ENCODE measurements around the gene OR52I2.

Gene OR52I2

GRCh38 chr11:4581443-4581842 lies at the start of gene OR52I2:
Gene OR52I2 (plus strand): TSS chr11:4581743.
- DNase-seq (ENCODE audit: low read depth in 2 of 2, low spot score in 1 of 2) = no peak

DNA sequence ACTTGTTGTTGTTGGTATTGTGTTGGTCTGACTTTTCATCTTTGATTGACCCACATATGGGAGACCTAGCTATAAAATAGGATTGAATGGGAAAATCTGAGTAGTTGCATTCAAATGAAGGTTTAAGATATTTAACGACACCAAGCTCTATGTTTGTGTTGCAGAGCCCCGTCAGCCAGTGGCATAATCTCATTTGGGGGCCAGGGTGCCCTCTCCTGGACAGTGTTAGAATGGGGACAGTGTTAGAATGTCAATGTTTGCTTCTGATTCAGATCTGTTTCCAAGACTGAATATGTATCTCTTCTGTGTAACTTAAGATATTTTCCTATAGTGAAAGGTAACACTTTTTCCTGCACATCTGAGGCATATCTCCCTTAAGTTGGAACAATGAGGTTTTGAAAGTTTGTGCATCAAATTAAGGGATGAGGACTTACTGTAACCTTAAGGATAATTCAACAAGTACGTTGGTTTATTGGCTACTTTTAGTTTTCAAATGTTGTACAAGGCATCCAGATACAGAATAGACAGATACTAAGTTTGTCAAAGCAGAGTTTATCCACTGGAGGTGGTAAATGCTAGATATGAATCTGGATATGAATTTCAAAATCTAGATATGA lies 41.8 kb upstream of the OR52I2 start:
- DNase-seq (ENCODE audit: low read depth in 2 of 2, low spot score in 1 of 2) = no peak

DNA sequence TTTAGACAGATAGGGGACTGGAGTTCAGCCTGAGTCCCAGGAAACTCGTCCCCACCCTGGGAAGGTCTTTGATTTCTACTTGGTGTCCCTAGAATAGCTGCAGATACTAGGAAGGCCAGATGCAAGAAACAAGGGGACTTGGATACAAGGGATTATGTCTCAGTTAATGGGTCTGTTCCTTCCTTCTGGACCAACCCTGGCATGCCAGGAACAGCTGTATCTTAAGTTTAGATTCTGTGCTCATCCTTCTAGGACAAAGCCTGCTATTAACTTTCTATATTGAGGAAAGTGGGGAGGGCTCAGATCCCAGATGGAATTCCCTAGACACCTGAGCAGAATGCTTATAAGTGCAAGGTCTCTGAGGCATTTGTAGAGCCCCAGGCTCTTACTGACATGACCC lies 40.5 kb upstream of the OR52I2 start:
- no peak for DNase-seq (ENCODE audit: low read depth in 2 of 2, low spot score in 1 of 2)

DNA sequence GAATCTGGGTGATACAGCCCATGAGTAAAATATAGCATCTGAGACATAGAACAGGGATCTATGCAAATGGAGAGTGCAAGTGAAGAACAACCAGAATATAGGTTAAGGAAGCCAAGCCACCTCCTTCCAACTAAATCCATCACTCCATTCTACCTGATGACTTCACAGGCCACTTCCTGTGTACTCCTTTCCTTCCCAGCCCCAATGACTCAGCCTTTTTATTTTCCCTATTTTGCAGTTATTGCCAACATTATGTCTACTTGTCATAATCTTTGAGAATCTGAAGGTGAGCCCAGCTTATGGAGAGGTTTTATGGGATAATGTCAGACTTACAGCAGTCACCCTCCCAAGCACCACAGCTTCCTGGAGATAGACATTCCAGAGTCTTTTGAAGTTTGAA lies 38.0 kb upstream of the OR52I2 start:
- no peak for DNase-seq (ENCODE audit: low read depth in 2 of 2, low spot score in 1 of 2)

DNA sequence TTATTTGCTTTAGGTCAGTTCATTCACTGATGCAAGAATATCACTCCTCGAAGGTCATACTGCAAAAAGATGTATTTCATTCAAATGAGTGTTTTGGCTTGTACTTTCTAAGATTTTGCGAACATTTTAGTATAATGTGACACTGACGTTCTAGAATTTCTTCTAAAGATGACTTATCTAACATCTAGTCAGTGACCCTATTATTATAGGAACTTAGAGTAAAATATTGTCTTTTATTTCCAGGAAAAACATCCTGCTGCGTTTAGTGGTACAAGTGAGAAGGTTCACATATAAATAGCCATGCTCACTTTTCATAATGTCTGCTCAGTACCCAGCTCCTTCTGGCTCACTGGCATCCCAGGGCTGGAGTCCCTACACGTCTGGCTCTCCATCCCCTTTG lies 36.7 kb upstream of the OR52I2 start, which contains the start of gene OR52M1:
Gene OR52M1 (plus strand): TSS at position 301 of the 400 bp plus-strand sequence. CDS start 0 bp downstream, at position 301.
- DNase-seq (ENCODE audit: low read depth in 2 of 2, low spot score in 1 of 2) = no peak

GRCh38 chr11:4546878-4547277 lies 34.7 kb upstream of the OR52I2 start:
- DNase-seq (ENCODE audit: low read depth in 2 of 2, low spot score in 1 of 2) = no peak

- no peak for DNase-seq (ENCODE audit: low read depth in 2 of 2, low spot score in 1 of 2)
These were observed 34.1 kb upstream of the OR52I2 start for GRCh38 chr11:4547416-4547815.

- no peak for DNase-seq (ENCODE audit: low read depth in 2 of 2, low spot score in 1 of 2)
These were observed 30.1 kb upstream of the OR52I2 start for GRCh38 chr11:4551346-4551979.

DNA sequence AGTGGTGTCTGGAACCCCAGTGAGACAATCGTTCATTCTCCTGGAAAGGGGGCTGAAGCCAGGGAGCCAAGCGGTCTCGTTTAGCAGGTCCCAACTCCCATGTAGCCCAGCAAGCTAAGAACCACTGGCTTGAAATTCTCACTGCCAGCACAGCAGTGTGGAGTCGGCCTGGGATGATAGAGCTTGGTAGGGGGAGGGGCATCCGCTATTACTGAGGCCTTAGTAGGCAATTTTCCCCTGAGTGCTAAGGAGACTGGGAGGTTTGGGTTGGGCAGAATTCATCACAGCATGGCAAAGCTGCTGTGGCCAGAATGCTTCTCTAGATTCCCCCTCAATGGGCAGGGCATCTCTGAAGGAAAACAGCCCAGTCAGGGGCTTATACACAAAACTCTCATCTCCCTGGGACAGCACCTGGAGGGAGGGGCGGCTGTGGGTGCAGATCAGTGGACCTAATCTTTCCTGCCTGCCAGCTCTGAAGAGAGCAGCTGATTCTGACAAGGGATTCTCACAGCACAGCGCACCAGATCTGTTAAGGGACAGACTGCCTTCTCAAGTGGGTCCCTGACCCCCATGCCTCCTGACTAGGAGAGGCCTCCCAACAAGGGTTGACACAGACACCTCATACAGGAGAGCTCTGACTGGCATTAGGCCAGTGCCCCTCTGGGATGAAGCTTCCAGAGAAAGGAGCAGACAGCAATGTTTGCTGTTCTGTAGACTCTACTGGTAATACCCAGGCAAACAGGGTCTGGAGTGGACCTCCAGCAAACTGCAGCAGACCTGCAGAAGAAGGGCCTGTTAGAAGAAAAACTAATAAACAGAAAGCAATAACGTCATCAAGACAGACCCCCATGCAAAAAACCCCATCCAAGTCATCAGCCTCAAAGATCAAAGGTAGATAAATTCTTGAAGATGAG lies 21.8 kb upstream of the OR52I2 start:
- DNase-seq (ENCODE audit: low read depth in 2 of 2, low spot score in 1 of 2) = no peak

DNA sequence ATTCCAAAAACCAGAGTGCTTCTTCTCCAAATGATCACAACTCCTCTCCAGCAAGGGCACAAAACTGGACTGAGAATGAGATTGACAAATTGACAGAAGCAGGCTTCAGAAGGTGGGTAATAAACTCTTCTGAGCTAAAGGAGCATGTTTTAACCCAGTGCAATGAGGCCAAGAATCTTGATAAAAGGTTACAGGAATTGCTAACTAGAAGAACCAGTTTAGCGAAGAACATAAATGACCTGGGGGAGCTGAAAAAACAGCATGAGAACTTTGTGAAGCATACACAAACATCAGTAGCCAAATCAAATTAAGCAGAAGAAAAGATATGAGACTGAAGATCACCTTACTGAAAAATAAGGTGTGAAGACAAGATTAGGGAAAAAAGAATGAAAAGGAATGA lies 21.1 kb upstream of the OR52I2 start:
- DNase-seq (ENCODE audit: low read depth in 2 of 2, low spot score in 1 of 2) = no peak

- DNase-seq (ENCODE audit: low read depth in 2 of 2, low spot score in 1 of 2) = no peak
These were observed 16.2 kb upstream of the OR52I2 start for GRCh38 chr11:4565371-4565770.

- no peak for DNase-seq (ENCODE audit: low read depth in 2 of 2, low spot score in 1 of 2)
These were observed 12.5 kb upstream of the OR52I2 start for GRCh38 chr11:4569075-4569474.

- no peak for DNase-seq (ENCODE audit: low read depth in 2 of 2, low spot score in 1 of 2)
These were observed 4.7 kb upstream of the OR52I2 start for GRCh38 chr11:4576880-4577279.

DNA sequence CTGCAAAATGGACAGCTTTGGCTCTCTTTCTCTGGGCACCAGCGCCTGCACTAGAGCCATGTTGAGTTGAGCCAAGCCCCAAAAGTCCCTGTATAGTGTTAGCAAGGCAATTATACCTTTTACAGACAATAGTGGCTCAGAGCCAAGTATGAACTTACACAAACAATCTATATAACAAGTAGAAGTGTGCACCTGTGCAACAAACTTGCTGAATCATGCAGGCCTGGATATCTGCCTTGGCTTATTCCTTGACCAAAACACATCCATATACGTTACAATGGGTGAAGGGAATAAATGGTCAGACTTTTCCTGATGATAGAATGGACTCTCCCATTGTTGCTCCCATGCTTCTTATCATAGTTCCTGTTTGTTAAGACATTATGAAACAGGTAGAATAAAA lies 3.8 kb upstream of the OR52I2 start:
- no peak for DNase-seq (ENCODE audit: low read depth in 2 of 2, low spot score in 1 of 2)

GRCh38 chr11:4578624-4579023 lies 2.9 kb upstream of the OR52I2 start:
- no peak for DNase-seq (ENCODE audit: low read depth in 2 of 2, low spot score in 1 of 2)

- DNase-seq (ENCODE audit: low read depth in 2 of 2, low spot score in 1 of 2) = no peak
These were observed 1.4 kb upstream of the OR52I2 start for GRCh38 chr11:4580124-4580523.

GRCh38 chr11:4589017-4589416 lies 7.5 kb downstream of the OR52I2 start:
- DNase-seq (ENCODE audit: low read depth in 2 of 2, low spot score in 1 of 2) = no peak

DNA sequence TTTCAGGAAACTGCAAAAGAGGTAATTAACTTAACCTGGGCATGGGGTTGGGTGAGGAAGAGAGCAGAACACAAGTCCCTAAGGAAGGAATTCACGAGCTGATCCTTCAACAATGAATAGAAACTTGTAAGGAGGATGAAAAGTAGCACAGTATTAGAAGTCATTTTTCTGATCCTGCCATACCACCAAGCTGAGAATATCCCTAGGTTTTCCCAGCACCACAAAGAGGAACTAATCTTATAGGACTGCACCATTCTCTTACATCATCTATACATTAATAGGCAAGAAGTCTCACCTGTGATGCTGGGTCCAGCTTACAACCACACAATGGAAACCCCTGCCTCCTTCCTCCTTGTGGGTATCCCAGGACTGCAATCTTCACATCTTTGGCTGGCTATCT lies 12.2 kb downstream of the OR52I2 start, which contains the start of gene OR52I1:
Gene OR52I1 (plus strand): TSS at position 301 of the 400 bp plus-strand sequence. CDS start 0 bp downstream, at position 301.
- DNase-seq (ENCODE audit: low read depth in 2 of 2, low spot score in 1 of 2) = no peak

DNA sequence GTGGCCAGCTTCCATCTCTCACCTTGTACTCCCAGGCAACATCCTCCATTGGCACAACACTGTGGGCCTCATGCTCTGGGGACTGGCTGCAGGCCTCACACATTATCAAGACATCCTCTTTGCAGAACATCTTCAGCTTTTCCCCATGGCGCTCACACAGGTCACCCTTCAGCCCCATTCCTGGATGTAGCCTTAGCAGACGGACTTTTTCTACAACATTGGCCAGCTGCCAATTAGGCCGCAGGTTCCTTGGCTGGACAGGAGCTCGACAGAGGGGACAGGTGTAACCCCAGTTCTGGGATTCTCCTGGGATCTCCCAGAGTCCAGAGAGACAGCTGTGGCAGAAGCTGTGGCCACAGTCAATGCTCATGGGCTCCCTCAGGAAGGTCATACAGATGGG lies 23.5 kb downstream of the OR52I2 start:
- DNase-seq (ENCODE audit: low read depth in 2 of 2, low spot score in 1 of 2) = no peak

GRCh38 chr11:4606231-4607015 lies 24.9 kb downstream of the OR52I2 start:
- DNase-seq (ENCODE audit: low read depth in 2 of 2, low spot score in 1 of 2) = no peak

DNA sequence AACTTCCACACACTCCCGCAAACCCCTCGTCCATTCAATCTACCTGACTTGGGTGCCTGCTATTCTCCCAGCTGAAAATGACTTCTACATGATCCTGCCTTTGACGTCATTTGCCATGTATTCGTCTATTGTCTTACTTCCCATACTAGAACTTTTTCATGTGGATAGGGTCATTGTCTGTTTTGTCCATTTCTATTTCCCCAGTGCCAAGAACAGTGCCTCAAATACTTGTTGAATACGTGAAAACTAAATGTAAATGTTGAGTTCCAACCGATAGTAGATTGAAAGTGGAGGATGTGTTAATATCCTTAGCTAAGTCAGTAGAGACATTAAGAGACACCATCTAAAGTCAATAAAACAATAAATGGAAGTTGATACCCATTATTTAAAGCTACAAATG lies 25.6 kb downstream of the OR52I2 start:
- no peak for DNase-seq (ENCODE audit: low read depth in 2 of 2, low spot score in 1 of 2)
